HG03354 (cell line): ENCODE data around the gene PRKG1.

Source experiments
- ATAC-seq: cut with Tn5 transposase; IDR thresholded peaks from one replicate; pipeline ENCODE4 v1.9.1; 2021; ENCODE audit warnings: mild to moderate bottlenecking; ENCODE audit not compliant: unreplicated experiment, poor library complexity, severe bottlenecking

PRKG1 gene

GRCh38 chr10:51800121-51800520 is 725.8 kb downstream of the PRKG1 start:
- no peak for ATAC-seq

- ATAC-seq, result no peak
These were observed 726.6 kb downstream of the PRKG1 start for GRCh38 chr10:51800725-51801424.

GRCh38 chr10:51802030-51802429 is 727.7 kb downstream of the PRKG1 start:
- ATAC-seq, result no peak

- no peak for ATAC-seq
These were observed 730.6 kb downstream of the PRKG1 start for GRCh38 chr10:51804866-51805265.

- no peak for ATAC-seq
These were observed 732.0 kb downstream of the PRKG1 start for GRCh38 chr10:51806079-51806835.

GRCh38 chr10:51808187-51808586 is 733.9 kb downstream of the PRKG1 start:
- ATAC-seq, result no peak

GRCh38 chr10:51815723-51816122 is 741.4 kb downstream of the PRKG1 start:
- no peak for ATAC-seq

GRCh38 chr10:51821045-51821444 is 746.8 kb downstream of the PRKG1 start:
- ATAC-seq, result no peak

GRCh38 chr10:51821745-51822144 is 747.5 kb downstream of the PRKG1 start:
- ATAC-seq, result no peak

GRCh38 chr10:51832652-51833383 is 758.5 kb downstream of the PRKG1 start:
- ATAC-seq, result peak; percentile 74

- no peak for ATAC-seq
These were observed 760.3 kb downstream of the PRKG1 start for GRCh38 chr10:51834548-51834947.

- no peak for ATAC-seq
These were observed 764.2 kb downstream of the PRKG1 start for GRCh38 chr10:51838471-51838870.

- ATAC-seq, result no peak
These were observed 769.7 kb downstream of the PRKG1 start for GRCh38 chr10:51843966-51844365.

- peak; percentile 76 for ATAC-seq
These were observed 772.7 kb downstream of the PRKG1 start for GRCh38 chr10:51846856-51847506.

GRCh38 chr10:51852297-51852696 is 778.0 kb downstream of the PRKG1 start:
- ATAC-seq, result no peak

GRCh38 chr10:51857305-51857704 is 783.0 kb downstream of the PRKG1 start:
- no peak for ATAC-seq

- ATAC-seq, result no peak
These were observed 786.0 kb downstream of the PRKG1 start for GRCh38 chr10:51860257-51860656.

GRCh38 chr10:51861051-51861450 is 786.8 kb downstream of the PRKG1 start:
- ATAC-seq, result no peak

- no peak for ATAC-seq
These were observed 787.4 kb downstream of the PRKG1 start for GRCh38 chr10:51861731-51862130.

- no peak for ATAC-seq
These were observed 787.9 kb downstream of the PRKG1 start for GRCh38 chr10:51862149-51862548.
